Mesenchymal stem cell (in vitro differentiated cells and primary cell): Measurements from ENCODE around the gene DHX29.

Experiments
- DNase-seq: peaks from one replicate; pipeline ENCODE4 v3.0.0-alpha.2; 2013
- H2AFZ ChIP-seq: one replicate; pipeline ENCODE4 v1.6.1; 2013; ENCODE audit warnings: low read depth, mild to moderate bottlenecking, control low read depth, inconsistent platforms, low read length, moderate library complexity
- H2AK5ac ChIP-seq: 2 replicates; pipeline ENCODE4 v1.6.1; 2013; ENCODE audit warnings: low read length, moderate library complexity, mild to moderate bottlenecking, inconsistent platforms; ENCODE audit not compliant: severe bottlenecking
- H2BK120ac ChIP-seq: one replicate; pipeline ENCODE4 v1.6.1; 2013; ENCODE audit warnings: low read depth, mild to moderate bottlenecking, inconsistent platforms, low read length, moderate library complexity
- H2BK12ac ChIP-seq, 2 experiments: one replicate each; pipeline ENCODE4 v1.6.1; 2013; ENCODE audit warnings: inconsistent platforms in 2 of 2, low read length in 2 of 2, mild to moderate bottlenecking in 2 of 2, moderate library complexity in 2 of 2, control low read depth in 1 of 2
- H2BK15ac ChIP-seq: one replicate; pipeline ENCODE4 v1.6.1; 2013; ENCODE audit warnings: mild to moderate bottlenecking, low read depth, inconsistent platforms; ENCODE audit not compliant: poor library complexity, severe bottlenecking
- H2BK5ac ChIP-seq: 2 replicates; pipeline ENCODE4 v1.6.1; 2013; ENCODE audit warnings: low read depth, mild to moderate bottlenecking, low read length, control low read depth, inconsistent platforms; ENCODE audit not compliant: poor library complexity, severe bottlenecking
- H3K14ac ChIP-seq, 2 experiments: one replicate each; pipeline ENCODE4 v1.6.1; 2013; ENCODE audit warnings: inconsistent platforms in 2 of 2, low read length in 2 of 2, control low read depth in 1 of 2, mild to moderate bottlenecking in 1 of 2, moderate library complexity in 1 of 2
- H3K18ac ChIP-seq, 2 experiments: one replicate each; pipeline ENCODE4 v1.6.1; 2013; ENCODE audit warnings: inconsistent platforms in 2 of 2, low read length in 2 of 2, control low read depth in 1 of 2, low read depth in 1 of 2, mild to moderate bottlenecking in 1 of 2
- H3K23ac ChIP-seq, 2 experiments: one replicate each; pipeline ENCODE4 v1.6.1; 2013; ENCODE audit warnings: inconsistent platforms in 2 of 2, low read length in 2 of 2, mild to moderate bottlenecking in 2 of 2, moderate library complexity in 2 of 2, control low read depth in 1 of 2
- H3K27ac ChIP-seq: 2 replicates; pipeline ENCODE4 v1.5.1; 2013; ENCODE audit warnings: mild to moderate bottlenecking, moderate library complexity, low read length, control low read depth, inconsistent platforms; ENCODE audit not compliant: poor library complexity, severe bottlenecking
- H3K27me3 ChIP-seq, 2 experiments: 2 replicates each; pipeline versions ENCODE4 v1.6.1 to v1.7.0; 2013; ENCODE audit warnings: low read length in 2 of 2, mild to moderate bottlenecking in 2 of 2, moderate library complexity in 2 of 2, control low read depth in 1 of 2, inconsistent platforms in 1 of 2; ENCODE audit not compliant: control insufficient read depth in 1 of 2, insufficient read depth in 1 of 2
- H3K36me3 ChIP-seq, 2 experiments: 2 replicates each; pipeline versions ENCODE4 v1.6.1 to v1.7.0; 2013; ENCODE audit warnings: low read length in 2 of 2, control low read depth in 1 of 2, inconsistent platforms in 1 of 2, low read depth in 1 of 2, mild to moderate bottlenecking in 1 of 2; ENCODE audit not compliant: insufficient read depth in 2 of 2, control insufficient read depth in 1 of 2
- H3K4ac ChIP-seq, 2 experiments: one replicate each; pipeline ENCODE4 v1.6.1; 2013; ENCODE audit warnings: inconsistent platforms in 2 of 2, low read length in 2 of 2, mild to moderate bottlenecking in 2 of 2, moderate library complexity in 2 of 2, control low read depth in 1 of 2, low read depth in 1 of 2
- H3K4me1 ChIP-seq: 2 replicates; pipeline ENCODE4 v1.6.1; 2013; ENCODE audit warnings: low read depth, low read length, control low read depth; ENCODE audit not compliant: control insufficient read depth, insufficient read depth
- H3K4me2 ChIP-seq: 2 replicates; pipeline ENCODE4 v1.6.1; 2013; ENCODE audit warnings: low read length, mild to moderate bottlenecking, inconsistent platforms; ENCODE audit not compliant: poor library complexity, severe bottlenecking
- H3K4me3 ChIP-seq, 2 experiments: 2 replicates each; pipeline versions ENCODE4 v1.5.1 to v1.7.0; 2013; ENCODE audit warnings: low read length in 2 of 2, mild to moderate bottlenecking in 2 of 2, control low read depth in 1 of 2, low read depth in 1 of 2; ENCODE audit not compliant: insufficient read depth in 1 of 2
- H3K79me1 ChIP-seq: replicated peaks from 2 replicates; pipeline ENCODE4 v1.6.1; 2013; ENCODE audit warnings: mild to moderate bottlenecking, control low read depth, low read length, inconsistent platforms; ENCODE audit not compliant: poor library complexity, severe bottlenecking
- H3K9ac ChIP-seq: 2 replicates; pipeline ENCODE4 v1.7.0; 2013; ENCODE audit warnings: mild to moderate bottlenecking, low read length, moderate library complexity
- H3K9me3 ChIP-seq: 2 replicates; pipeline ENCODE4 v1.7.0; 2013; ENCODE audit warnings: mild to moderate bottlenecking, low read length; ENCODE audit not compliant: control insufficient read depth
- H4K8ac ChIP-seq: one replicate; pipeline ENCODE4 v1.6.1; 2013; ENCODE audit warnings: inconsistent platforms, mild to moderate bottlenecking, low read length, moderate library complexity
- H4K91ac ChIP-seq: one replicate; pipeline ENCODE4 v1.6.1; 2013; ENCODE audit warnings: mild to moderate bottlenecking, low read length, inconsistent platforms
- WGBS: methylation state at CpG from one replicate; pipeline ENCODE4 v1.1.7; 2013; ENCODE audit warnings: mixed read lengths; 5-methylcytosine and 5-hydroxymethylcytosine counted together

DHX29 gene

DNA sequence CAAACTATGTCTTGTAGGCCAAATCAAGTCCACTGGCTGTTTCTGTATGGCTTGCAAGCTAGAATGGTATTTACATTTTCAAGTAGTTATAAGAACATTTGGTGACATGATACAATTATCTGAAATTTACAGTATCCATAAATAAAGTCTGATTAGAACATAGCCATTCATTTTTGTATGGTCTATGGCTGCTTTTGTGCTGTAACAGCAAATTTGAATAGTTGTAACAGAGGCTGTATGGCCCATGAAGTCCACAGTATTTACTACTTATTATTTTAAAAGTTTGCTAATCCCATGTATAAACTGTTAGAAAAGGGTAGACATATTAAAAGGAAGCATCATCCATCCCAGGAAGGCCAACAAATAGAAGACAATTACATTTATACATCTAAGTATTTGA, 17.7 kb downstream of the DHX29 start:
- peaks cover 11 to 93% of the 10 kb centered on the region in 2 experiments for H3K36me3 ChIP-seq
- no peak for DNase-seq
- H3K9ac ChIP-seq, result no peak overlapping the region
- H3K4me2 ChIP-seq, result no peak overlapping the region
- H2AK5ac ChIP-seq, result no peak overlapping the region
- H2BK5ac ChIP-seq, result no peak overlapping the region
- H3K4ac ChIP-seq, result no peak overlapping the region
- H4K8ac ChIP-seq, result no peak overlapping the region
- no peak overlapping the region for H2BK15ac ChIP-seq
- H4K91ac ChIP-seq, result no peak overlapping the region
- H3K79me1 ChIP-seq, result peaks cover 6% of the 10 kb centered on the region
- no peak overlapping the region for H3K4me3 ChIP-seq
- H3K4me1 ChIP-seq, result peaks cover 1% of the 10 kb centered on the region
- H2AFZ ChIP-seq, result no peak overlapping the region
- no peak overlapping the region for H2BK12ac ChIP-seq
- H3K14ac ChIP-seq, result no peak overlapping the region
- H3K27ac ChIP-seq, result no peak overlapping the region
- no peaks in the 10 kb centered on the region for H3K27me3 ChIP-seq
- no peak overlapping the region for H3K23ac ChIP-seq
- peaks cover 3% of the 10 kb centered on the region for H3K9me3 ChIP-seq
- H2BK120ac ChIP-seq, result no peak overlapping the region
- no peak overlapping the region for H3K18ac ChIP-seq

DNA sequence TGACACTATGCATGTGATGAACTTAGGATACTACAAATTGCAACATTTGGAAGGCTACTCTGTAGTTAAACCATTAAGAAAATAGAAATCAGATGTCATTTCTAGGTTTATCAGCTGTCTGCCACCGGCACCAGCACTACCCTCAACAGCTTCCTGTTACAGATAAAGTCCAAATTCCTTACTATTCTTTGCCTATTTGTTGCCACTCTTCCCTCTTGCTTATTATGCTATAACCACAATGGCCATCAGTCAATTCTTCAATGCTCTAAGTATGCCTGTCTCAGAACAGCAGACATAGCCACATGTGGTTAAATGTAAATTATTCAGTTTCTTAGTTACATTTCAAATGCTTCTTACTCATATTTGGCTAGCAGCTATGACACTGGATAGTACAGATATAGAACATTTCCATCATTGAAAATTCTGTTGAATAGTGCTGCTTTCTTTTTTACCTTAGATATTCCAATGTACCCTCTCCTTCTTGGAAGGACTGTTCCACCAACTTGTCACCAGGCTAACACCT, 21.0 kb downstream of the DHX29 start:
- Histone ChIP-seq H2AK5ac (no peak overlapping the region), H3K9me3 (no peaks in the 10 kb centered on the region), H3K4ac (no peak overlapping the region), H4K91ac (no peak overlapping the region), H3K18ac (no peak overlapping the region), H3K27me3 (no peaks in the 10 kb centered on the region), H3K36me3 (peaks cover 7 to 88% of the 10 kb centered on the region in 2 experiments), H3K4me3 (no peak overlapping the region), H3K14ac (no peak overlapping the region), H2BK12ac (no peak overlapping the region), H3K27ac (no peak overlapping the region), H3K79me1 (peaks cover 3% of the 10 kb centered on the region), H3K4me1 (peaks cover 1% of the 10 kb centered on the region), H2BK120ac (no peak overlapping the region), H2BK5ac (no peak overlapping the region), H3K9ac (no peak overlapping the region), H2BK15ac (no peak overlapping the region), H2AFZ (no peak overlapping the region), H3K23ac (no peak overlapping the region), H4K8ac (no peak overlapping the region), H3K4me2 (no peak overlapping the region)
- no peak for DNase-seq
- 88% methylated on average over 1 of the region's 1 CpG for WGBS

DNA sequence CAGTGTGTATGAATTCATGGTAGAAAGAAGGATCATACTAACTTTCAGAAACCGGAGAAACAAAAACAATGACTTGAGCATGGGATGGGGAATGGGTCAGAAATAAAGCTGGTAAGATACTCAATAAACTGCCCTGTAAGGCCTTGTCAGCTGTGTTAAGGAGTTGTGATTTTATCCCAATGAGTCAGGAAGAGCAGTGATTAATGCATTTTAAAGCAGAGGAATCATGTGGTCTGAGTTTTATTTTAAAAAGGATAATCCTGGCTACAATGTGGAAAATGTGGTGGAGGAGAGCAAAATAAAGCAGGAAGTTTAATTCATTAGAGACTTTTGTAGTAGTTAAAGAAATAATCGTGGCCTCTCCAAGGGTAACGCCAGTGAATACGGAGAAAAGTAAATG, 28.7 kb downstream of the DHX29 start:
- H3K27ac ChIP-seq, result no peak overlapping the region
- H3K23ac ChIP-seq, result no peak overlapping the region
- no peak overlapping the region for H3K18ac ChIP-seq
- H3K4me3 ChIP-seq, result no peak overlapping the region
- no peak overlapping the region for H4K91ac ChIP-seq
- H2AFZ ChIP-seq, result no peak overlapping the region
- H3K14ac ChIP-seq, result no peak overlapping the region
- H3K36me3 ChIP-seq, result peaks cover 8 to 93% of the 10 kb centered on the region in 2 experiments
- H3K4me1 ChIP-seq, result no peaks in the 10 kb centered on the region
- H2BK12ac ChIP-seq, result no peak overlapping the region
- peak; percentile 24 for DNase-seq
- H2BK15ac ChIP-seq, result no peak overlapping the region
- H3K4ac ChIP-seq, result no peak overlapping the region
- H4K8ac ChIP-seq, result no peak overlapping the region
- WGBS, result 95% methylated on average over 4 of the region's 4 CpGs
- H3K79me1 ChIP-seq, result peaks cover 1% of the 10 kb centered on the region
- no peaks in the 10 kb centered on the region for H3K9me3 ChIP-seq
- H3K4me2 ChIP-seq, result no peak overlapping the region
- no peak overlapping the region for H2AK5ac ChIP-seq
- H2BK120ac ChIP-seq, result no peak overlapping the region
- peak overlapping the region; percentile 13 for H3K9ac ChIP-seq
- H2BK5ac ChIP-seq, result no peak overlapping the region
- H3K27me3 ChIP-seq, result no peaks in the 10 kb centered on the region

DNA sequence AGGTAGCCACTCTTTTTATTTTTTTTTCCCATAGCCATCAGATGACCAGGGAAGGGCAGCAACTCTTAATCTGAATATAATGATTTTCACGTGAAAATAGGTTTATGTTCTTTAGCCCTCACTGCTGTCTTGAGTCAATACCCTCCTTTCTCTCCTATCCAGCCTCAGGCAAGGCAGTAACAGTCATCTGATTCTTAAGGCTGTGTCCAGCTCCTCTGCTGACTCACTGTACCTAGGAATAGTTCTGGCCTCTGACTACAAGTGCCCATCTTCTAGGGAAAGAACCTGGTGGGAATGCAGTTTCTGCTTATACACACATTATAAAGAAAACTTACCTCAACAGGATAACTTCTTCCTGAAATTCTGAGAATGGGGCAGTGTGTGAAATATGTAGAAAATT, 30.7 kb downstream of the DHX29 start:
- Histone ChIP-seq H2BK15ac (no peak overlapping the region), H3K18ac (no peak overlapping the region), H2BK5ac (no peak overlapping the region), H4K8ac (no peak overlapping the region), H2BK120ac (no peak overlapping the region), H3K27me3 (no peaks in the 10 kb centered on the region), H3K4me3 (no peak overlapping the region), H3K9ac (peak overlapping the region; percentile 39), H3K9me3 (no peaks in the 10 kb centered on the region), H3K4me2 (no peak overlapping the region), H3K4me1 (no peaks in the 10 kb centered on the region), H4K91ac (no peak overlapping the region), H3K79me1 (peaks cover 3% of the 10 kb centered on the region), H2AK5ac (no peak overlapping the region), H2BK12ac (no peak overlapping the region), H3K14ac (no peak overlapping the region), H3K27ac (no peak overlapping the region), H2AFZ (no peak overlapping the region), H3K23ac (no peak overlapping the region), H3K36me3 (peaks cover 13 to 95% of the 10 kb centered on the region in 2 experiments), H3K4ac (no peak overlapping the region)
- WGBS, result 100% methylated on average over 1 of the region's 1 CpG
- peak; percentile 21 for DNase-seq
